Activated T-helper 1 cell treated with Interleukin-2 at 50 U/mL for 16 hours (primary cell): ENCODE data around the gene MAPRE2.

Source experiments
- DNase-seq: peaks from one replicate; pipeline ENCODE4 v3.0.0-alpha.2; 2020; ENCODE audit warnings: low read depth

The MAPRE2 gene

DNA sequence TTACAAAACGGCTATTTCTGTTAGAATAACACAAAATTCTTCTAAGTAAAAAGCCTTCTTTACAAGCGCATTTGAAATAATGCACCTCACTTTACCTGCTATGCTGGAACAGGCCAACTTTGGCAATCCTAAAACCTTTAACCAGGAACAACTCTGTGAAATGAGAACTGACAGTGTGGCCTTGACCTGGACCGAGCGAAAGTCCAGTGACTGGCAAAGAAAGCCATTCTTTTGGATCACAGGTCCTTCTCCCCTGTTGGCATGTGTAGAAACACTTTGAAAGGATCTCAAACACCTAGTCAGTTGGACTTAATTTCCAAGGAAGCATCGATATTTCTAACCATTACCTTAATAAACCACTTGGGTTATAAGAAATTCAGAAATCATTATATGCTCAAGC lies 21.2 kb downstream of the MAPRE2 start:
- DNase-seq, result no peak

DNA sequence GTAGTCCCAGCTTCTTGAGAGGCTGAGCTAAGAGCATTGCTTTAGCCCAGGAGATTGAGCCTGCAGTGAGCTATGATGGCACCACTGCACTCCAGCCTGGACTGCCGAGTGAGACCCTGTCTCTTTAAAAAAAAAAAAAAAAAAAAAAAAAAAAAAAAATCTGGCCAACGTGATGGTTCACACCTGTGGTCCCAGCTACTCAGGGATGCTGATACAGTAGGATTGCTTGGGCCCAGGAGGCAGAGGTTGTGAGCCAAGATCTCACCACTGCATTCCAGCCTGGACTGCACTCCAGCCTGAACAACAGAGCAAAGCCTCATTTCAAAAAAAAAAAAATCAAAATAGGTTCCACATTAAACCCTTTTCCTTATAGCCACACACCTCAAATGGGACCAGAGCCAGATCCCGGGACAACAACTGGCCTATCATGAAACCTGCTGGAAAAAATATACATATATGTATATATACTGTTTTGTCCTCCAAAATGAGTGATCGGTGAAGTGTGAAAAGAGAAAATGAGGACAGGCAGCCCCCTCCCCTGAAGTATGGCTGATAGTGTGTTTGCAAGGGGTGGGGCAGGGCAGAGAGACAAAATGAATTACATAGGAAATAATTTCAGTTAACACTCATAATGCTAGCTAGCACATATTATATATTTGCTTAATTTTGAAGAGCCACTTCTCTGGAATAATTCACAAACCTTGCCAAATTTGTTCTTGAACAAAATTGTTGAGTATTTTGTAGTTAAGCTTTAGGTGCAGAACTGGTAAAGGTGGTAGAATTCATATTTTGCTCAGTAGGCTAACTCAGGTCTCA lies 22.9 kb downstream of the MAPRE2 start:
- no peak for DNase-seq

DNA sequence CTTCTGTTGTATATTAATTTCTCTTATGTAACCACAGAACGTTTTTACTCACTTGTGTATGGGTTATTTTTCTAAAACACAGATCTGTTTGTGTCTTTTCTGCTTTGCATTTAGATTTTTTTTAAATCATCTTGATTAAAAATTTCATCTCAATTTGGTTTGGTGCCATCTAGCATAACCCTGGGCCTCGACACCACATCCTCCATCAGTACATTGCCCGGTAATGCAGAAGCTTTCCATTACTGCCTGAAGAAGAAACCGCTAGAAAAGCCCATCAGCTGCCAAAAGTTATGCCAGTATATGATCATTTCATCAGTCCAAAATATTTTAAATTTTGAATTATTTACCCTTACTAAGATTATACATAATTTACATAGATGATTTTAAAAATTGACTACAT lies 26.2 kb downstream of the MAPRE2 start:
- no peak for DNase-seq

DNA sequence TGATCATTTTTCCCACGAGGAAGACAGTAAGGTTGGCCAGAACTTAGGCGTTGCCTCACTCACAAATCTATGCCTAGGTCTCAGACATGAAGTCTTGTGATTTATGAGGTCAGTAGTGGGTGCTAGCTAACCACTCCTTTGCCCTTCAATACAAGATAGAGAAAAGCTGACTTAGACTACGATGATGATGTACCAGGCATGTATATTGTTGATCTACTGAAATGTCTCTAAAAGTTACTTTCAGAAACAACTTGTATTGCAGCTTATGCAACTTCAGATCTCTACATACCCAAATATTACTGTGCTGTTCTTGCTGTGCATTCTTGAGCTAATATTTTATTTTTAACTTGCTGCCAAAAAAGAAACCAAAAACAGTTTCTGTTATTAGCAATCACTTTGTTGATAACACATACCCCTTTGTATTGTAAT lies 30.6 kb downstream of the MAPRE2 start:
- DNase-seq, result no peak

DNA sequence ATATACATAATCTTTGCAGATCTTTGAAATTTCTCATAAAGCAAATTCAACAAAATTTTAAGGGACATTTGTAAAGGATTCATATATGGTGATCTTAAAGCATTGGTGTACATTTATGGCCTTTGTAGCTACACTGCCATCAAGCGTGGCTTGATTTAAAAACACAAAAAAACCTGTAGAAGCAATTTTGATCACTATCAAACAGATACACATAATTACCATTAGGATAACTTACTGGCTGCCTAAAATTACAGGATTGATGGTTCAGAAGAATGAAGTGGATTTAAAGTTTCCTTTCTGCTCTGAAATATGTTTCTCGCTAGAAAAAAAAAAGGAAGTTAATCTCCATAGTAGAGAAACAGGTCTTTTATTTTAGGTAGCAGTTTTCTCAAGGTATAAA lies 31.4 kb downstream of the MAPRE2 start:
- DNase-seq, result no peak

DNA sequence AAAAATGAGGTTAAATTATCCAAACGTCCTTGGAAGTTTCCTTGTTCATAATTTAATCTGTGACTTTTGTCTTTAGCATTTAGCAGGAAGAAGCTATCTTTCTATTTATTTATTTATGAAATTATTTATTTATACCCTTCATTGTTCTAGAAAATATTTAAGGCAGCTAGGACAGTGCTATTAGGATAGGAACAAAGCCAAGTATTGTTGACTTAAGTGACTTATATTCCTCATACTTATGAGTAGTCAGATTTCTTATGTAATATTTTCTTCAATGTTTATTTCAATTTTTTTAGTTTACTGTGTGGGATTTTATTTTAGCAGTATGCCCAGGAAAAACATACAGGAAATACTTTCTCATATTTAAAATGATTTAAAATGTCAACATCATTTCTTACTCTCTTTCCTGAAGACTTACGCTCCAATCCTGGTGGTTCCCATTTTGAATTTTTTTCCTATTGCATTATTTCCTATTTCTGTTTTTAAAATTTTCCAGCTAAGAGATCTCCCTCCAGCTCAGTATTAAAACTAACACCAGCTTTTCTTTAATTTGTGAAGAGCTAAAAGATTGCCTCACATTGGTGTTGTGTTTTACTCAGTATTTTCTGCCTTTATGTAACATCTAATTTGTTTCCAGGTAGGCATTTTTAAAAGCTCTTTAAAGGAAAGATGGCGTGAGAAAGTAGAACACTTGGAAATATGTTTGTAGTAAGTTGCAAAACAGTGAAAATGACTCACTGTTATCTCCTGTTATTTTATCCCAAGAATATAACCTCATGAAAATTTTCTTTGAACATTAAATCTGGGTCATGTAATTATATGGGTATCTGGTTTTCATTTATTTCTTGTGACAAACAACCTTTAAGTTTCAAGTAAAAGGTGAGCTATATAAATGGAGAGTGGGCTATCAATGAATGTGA lies 32.2 kb downstream of the MAPRE2 start:
- no peak for DNase-seq

DNA sequence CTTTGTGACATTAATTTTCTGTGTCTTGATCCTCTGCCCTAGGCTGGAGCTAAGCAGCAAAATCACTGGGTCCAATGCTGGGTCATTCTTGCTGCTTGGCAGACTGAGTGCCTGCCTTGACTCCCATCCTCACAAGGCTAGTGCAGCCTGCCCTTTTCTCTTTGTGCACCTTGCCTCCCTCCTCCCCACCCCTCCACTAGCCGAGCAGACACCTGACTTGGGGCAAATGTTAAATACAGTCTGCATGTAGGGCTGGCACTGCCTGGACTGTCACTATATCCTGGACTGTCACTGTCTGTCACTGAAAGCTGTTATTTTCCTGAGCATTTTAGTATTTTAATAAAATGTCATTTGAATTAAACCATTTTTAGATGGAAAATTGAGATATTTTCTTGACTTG lies 33.4 kb downstream of the MAPRE2 start:
- DNase-seq, result no peak

DNA sequence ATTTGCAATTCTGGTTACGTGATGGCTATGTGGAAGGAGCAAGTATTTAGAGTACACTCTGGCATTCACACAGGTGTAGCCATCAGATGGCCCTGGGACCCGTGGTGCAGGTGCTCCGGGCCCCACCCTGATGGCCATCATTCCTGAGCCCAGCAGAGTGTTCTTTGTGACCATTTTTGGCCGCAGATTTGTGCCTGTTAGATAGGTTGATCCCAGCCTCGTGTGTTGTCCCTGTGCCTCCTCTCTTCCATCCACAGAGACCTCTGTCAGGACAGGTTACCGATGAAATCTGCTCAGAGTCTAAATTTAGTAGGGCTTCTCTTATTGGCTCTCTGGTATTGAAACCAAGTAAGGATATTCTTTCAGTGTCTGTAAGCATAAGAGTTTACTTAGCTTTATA lies 33.9 kb downstream of the MAPRE2 start:
- no peak for DNase-seq

DNA sequence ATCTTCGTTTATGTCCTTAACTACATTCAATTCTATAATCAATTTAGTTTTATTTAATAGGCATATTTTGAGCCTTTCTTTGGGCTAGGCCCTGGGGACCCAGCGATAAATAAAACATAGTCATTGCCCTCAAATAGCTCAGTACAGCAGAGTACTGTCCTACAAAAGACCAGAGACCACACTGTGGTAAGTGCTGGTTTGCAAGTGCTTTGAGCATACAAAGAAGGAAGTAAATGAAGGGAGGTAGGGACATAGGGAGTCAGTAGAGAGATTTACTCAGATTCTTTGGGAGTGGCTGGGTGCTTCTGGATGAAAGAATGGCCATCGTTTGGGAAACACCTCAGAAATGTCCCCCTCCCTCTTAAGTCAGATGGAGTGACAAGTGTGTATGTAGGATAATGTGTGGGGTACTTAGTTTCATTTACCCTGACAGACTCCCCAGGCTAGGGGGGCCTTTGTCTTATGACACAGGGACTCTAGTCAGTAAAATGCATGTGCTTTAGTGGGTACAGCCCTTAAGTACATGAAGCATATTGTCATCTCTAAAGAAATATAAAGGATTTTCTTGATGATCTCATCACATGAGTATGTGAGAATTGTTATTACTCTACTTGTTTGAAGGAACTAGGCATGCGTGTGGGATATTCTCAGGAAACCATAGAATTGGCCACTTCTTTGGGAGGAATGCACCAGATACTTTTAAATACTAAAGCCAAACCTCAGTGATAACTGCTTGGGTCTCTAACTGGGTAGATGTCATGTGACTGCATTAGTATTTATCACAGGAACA lies 35.1 kb downstream of the MAPRE2 start:
- DNase-seq, result no peak

DNA sequence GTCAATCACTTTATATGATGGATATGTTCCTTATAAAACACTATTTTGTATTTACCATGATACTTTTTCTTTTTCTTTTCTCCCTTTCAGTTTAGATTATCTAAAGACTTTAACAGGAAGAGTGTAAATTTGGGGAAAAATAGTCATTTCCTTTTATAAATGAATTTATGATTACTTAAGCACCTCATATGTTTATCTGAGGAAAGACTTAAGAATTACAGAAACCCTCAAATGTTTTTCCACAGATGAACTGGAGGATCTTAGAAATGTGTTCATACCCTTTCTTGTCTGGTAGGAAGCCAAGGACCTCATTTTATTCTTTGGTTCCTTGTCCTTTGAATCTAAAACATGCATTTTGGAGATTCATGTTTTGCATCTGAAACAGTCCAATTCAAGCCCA lies 36.7 kb downstream of the MAPRE2 start:
- DNase-seq, result no peak

DNA sequence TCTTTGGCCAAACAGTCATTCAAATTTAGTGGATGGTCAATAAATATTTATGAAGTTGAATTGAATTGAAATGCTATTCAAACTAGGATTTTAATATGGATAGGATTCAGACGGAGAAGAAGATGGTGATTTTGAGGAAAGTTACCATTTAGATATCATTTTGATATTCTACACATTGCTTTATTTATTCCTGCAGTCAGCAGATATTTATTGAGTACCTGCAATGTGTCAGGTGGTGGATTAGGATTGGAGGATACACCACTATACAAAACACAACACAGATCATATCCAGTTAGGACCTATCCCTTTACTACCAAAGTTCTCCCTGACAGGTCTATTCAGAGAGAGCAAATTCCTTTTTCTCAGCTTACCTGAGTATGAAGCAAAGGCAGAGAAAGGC lies 38.8 kb downstream of the MAPRE2 start:
- DNase-seq, result no peak

DNA sequence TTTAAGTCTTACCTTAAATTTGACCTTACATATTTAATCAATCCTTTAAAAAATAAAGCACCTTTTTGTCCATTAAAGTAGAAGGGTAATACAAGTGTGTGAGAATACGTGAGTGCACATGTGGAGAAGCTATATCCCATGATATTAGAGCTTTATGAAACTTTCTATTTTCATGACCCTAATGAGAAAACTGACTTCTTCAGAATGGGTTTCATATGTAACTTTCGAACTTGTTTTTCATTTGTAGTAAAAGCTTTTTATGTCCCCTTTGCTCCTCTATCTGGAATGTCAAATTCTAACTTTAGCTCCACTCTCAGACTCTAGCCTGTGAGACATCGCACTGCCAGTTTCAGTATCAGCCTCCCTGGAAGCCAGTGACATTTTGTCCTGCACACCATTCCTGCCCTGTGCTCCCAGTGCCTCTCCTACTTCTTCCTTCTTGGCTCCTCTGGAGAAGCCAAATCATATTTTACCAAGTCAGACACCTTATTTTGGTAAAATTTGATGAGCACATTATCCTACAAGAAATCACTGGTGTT lies 42.0 kb downstream of the MAPRE2 start:
- DNase-seq, result no peak

DNA sequence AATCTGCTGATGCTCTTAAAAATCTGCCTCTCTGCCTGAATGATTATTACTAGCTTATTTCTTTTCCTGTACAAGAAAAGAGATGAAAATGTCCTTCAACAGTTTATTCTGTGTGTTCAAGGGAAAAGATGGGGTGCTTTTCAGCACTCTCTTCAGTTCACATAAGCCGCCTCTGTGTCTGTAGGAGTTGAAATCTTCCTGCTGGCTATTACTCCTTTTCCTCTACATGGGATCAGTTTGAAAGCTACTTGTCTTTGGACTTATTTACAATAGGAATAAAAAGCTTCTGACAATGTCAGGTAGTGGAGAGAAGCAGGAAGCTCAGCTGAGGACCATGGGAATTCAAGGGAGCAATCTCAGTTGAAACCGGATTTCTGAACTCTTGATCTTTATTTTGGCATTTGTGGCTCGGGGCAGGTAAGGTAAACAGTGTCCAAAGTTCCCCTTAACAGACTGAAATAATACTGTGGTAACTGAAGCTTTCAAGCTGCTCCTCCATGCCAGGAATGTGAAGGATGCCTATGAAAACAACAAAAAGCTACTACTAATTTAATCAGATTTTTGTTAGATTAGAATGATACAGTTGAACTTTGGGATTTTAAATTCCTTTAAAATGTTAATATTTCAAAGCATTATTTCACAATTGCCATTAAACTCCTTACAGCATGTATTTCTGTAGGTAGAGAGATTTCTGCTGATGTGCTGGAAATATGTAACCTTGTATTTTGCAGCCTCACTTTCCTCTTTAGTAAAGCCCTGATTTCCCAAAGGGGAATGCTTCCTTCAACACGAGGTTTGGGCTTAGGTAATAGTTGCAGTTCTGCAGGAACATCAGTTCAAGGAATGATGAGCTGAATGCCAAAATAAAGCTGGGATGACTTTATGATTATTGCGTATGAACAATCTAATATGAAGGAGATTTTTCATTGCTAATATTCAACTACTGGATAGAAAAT lies 43.6 kb downstream of the MAPRE2 start:
- DNase-seq, result no peak

DNA sequence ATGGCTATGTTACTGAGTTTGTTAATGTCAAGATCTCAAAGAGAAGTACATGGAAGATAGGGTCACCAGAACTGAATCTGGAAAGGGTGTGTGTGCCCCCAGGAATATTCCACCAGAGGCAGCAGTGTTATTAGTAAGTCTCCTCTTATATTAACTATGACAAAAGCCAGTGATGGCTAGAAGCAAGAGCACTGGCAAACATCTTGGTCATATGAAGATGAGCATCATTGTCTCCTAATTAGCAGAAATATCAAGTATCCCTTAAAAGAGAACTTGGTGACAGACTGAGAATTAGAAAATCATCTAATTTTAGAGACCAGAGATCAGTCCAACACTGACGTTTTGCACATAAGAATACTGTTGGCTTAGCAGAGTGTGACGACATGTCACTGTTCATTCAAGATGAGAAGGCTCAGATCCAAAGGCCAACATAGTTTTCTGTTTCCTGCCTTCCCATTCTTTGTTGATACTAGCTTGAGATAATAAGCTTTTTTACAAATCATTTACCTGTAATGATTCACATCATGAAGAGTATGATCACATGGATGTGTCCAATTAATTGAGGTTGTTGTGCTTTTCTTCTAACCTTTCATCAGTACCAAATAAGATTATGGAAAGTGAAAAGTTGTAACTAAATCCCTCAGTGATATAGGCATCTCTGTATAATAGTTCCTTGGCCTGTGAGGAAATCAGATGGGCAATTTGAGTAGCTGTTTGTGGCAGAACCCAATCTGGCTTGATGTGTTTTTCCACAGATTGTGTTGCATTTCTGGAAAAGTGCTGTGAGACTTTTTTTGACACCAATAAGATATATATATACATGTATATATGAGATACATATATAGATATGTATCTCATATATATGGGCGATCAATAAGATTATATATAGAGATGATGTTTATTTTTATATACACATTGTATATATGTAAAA lies 44.5 kb downstream of the MAPRE2 start:
- DNase-seq, result no peak

DNA sequence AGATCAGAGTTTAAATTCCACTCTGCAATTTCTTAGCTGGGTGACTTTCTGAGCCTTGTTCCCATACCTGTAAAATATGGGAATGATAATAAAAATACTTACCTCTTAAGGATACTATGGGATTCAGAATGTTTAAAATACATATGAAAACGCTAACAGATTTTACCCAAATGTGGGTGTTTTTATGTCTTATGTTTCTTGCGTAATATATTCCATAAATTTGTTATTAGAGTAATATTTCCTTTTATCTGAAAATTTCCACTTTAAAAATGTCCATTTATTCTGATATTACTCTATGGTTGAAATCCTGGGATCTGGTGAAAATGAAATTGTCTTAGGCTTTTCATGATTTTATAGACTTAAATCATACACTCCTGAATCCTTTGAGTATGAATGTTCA lies 45.5 kb downstream of the MAPRE2 start:
- no peak for DNase-seq

DNA sequence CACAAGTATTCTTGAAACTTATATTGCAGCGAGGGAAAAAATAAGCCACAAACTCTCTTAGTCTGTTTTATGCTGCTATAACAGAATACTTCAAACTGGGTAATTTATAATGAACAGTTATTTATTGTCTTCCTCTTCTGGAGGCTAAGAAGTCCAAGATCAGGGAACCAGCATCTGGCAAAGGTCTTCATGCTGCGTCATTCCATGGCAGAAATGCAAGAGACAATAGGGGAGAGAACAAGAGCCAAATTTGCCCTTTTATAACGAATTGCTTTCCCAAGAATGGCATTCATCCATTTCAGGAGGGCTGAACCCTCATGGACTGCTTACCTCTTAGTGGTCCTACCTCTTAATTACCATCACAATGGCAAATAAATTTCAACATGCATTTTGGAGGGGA lies 46.5 kb downstream of the MAPRE2 start:
- DNase-seq, result no peak

DNA sequence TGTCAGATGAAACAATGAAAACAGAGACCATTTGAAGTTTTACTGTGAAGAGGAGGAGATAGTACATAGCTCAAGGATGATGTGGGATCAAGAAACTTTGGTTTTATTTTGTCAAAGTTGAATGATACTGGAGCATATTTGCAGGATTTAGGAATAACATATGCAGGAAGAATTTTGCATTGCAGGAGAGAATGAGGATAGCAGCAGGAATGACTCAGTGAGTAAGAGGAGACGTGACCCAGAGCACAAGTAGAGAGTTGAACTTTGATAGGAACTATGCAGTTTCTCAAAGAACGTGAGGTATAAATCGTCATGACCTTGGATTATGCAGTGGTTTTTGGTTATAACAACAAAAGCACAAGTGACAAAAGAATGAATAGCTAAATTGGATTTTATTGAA lies 47.7 kb downstream of the MAPRE2 start:
- DNase-seq, result no peak

DNA sequence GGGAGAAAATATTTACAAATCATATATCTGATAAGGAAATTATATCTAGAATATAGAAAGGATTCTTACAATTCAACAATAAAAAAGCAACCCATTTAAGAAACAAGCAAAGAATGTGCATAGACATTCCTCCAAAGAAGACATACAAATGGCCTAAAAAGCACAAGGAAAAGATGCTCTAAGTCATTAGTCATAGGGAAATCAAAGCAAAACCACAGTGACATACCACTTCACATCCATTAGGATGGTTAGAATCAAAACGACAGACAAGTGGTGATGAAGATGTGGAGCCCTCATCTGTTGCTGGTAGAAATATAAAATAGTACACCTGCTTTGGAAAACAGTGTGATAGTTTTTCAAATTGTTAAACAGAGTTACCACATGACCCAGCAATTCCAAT lies 48.2 kb downstream of the MAPRE2 start:
- DNase-seq, result no peak

DNA sequence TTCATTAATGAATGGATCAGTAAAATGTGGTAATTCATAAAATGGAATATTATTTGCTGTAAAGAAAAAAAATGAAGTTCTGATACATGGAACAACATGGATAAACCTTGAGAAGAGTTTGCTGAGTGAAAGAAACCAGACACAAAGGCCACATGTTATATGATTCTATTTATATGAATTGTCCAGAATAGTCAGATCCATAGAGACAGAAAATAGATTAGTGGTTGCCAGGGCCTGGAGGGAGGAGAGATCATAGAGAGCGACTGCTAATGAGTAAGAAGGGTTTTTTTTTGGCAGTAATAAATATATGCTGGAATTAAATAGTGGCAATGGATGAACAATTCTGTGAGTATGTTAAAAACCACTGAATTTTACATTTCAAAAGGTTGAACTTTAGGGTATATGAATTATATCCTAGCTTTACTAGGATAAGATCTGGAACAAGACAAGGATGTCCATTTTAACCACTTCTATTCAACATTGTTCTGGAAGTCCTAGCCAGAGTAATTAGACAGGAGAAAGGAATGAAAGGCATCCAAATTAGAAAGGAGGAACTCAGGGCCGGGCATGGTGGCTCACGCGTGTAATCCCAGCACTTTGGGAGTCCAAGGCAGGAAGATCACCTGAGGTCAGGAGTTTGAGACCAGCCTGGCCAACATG lies 48.8 kb downstream of the MAPRE2 start:
- DNase-seq, result no peak
